Neuron (in vitro differentiated cells): ENCODE data around the gene EPO.
"Not testable (repeated sequence)": the region's sequence is repeated elsewhere in the genome, so short reads cannot be mapped to it uniquely, and the experiment has no call there.

Source experiments
- H2AFZ ChIP-seq: one replicate; pipeline ENCODE4 v1.6.1; 2013; ENCODE audit warnings: low read depth, mild to moderate bottlenecking, inconsistent platforms, low read length, moderate library complexity
- H3K27me3 ChIP-seq: one replicate; pipeline ENCODE4 v1.6.1; 2013; ENCODE audit warnings: low read length; ENCODE audit not compliant: insufficient read depth
- H3K36me3 ChIP-seq: one replicate; pipeline ENCODE4 v1.6.1; 2013; ENCODE audit warnings: low read length; ENCODE audit not compliant: insufficient read depth
- H3K4me1 ChIP-seq: one replicate; pipeline ENCODE4 v1.6.1; 2013; ENCODE audit warnings: low read length; ENCODE audit not compliant: insufficient read depth
- H3K4me3 ChIP-seq: 2 replicates; pipeline ENCODE4 v1.5.1; 2013; ENCODE audit warnings: mild to moderate bottlenecking, low read length, moderate library complexity
- H3K9me3 ChIP-seq: one replicate; pipeline ENCODE4 v1.6.1; 2013; ENCODE audit warnings: low read length

EPO gene

GRCh38 chr7:100759357-100760171 lies 39.3 kb downstream of the EPO start:
- H3K4me3 ChIP-seq, result no peak overlapping the region
- H3K36me3 ChIP-seq, result no peaks in the 10 kb centered on the region
- peaks cover 15% of the 10 kb centered on the region for H3K27me3 ChIP-seq
- H2AFZ ChIP-seq, result no peak overlapping the region
- no peaks in the 10 kb centered on the region for H3K9me3 ChIP-seq
- no peaks in the 10 kb centered on the region for H3K4me1 ChIP-seq

- H3K36me3 ChIP-seq, H3K9me3 ChIP-seq, H3K4me1 ChIP-seq, H3K4me3 ChIP-seq, H2AFZ ChIP-seq: not testable (repeated sequence)
- peaks cover 29% of the 10 kb centered on the region for H3K27me3 ChIP-seq
Observed at GRCh38 chr7:100762841-100763240, 42.6 kb downstream of the EPO start.

- Histone ChIP-seq H3K27me3 (peaks cover 34% of the 10 kb centered on the region), H3K9me3 (no peaks in the 10 kb centered on the region), H2AFZ (no peak overlapping the region), H3K4me3 (no peak overlapping the region), H3K4me1 (no peaks in the 10 kb centered on the region), H3K36me3 (no peaks in the 10 kb centered on the region)
Observed at GRCh38 chr7:100763556-100764140, 43.4 kb downstream of the EPO start.

DNA sequence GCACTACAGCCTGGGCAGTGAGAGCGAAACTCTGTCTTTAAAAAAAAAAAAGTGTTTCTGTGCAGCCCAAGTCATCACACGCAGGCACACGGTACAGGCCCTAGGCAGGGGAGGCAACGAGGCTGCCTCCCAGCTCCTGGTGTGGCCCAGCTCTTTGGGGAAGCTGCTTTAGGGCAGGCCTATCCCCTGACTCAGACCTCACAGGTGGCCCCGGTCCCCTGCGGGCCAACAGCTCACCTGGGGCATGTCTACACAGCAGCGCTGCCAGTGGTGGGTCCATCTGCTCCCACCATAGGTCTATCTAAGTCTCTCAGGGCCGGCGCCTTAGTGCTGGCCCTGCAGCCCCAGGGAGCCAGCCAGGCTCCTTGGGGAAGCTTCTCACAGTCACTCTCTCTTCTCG lies 44.6 kb downstream of the EPO start:
- no peak overlapping the region for H3K4me3 ChIP-seq
- H3K4me1 ChIP-seq, result no peaks in the 10 kb centered on the region
- H2AFZ ChIP-seq, result no peak overlapping the region
- H3K9me3 ChIP-seq, result no peaks in the 10 kb centered on the region
- no peaks in the 10 kb centered on the region for H3K36me3 ChIP-seq
- peaks cover 34% of the 10 kb centered on the region for H3K27me3 ChIP-seq

DNA sequence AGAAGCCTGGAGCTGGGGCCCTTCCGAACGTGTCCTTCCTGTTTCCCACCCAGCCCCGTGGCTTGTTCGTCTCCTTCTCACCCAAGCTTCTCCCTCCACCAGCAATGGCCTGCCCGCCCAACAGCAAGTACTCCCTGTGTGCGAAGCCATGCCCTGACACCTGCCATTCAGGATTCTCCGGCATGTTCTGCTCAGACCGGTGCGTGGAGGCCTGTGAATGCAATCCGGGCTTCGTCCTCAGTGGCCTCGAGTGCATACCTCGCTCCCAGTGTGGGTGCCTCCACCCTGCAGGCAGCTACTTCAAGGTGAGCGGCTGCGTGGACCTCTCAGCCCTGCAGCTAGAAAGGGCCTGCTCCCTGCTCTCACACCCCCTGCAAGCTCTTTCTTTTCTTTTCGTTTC lies 45.0 kb downstream of the EPO start:
- no peaks in the 10 kb centered on the region for H3K9me3 ChIP-seq
- H3K27me3 ChIP-seq, result peaks cover 34% of the 10 kb centered on the region
- no peak overlapping the region for H2AFZ ChIP-seq
- no peaks in the 10 kb centered on the region for H3K36me3 ChIP-seq
- H3K4me1 ChIP-seq, result no peaks in the 10 kb centered on the region
- no peak overlapping the region for H3K4me3 ChIP-seq

- H3K9me3 ChIP-seq, result no peaks in the 10 kb centered on the region
- H3K36me3 ChIP-seq, result no peaks in the 10 kb centered on the region
- H3K4me1 ChIP-seq, result no peaks in the 10 kb centered on the region
- H2AFZ ChIP-seq, result no peak overlapping the region
- no peak overlapping the region for H3K4me3 ChIP-seq
- H3K27me3 ChIP-seq, result peaks cover 23% of the 10 kb centered on the region
Observed at GRCh38 chr7:100768784-100769183, 48.5 kb downstream of the EPO start.
